GM23248 (cell line): ENCODE measurements around the gene FOXN3. TPM values are rescaled to one million over a fixed set of nuclear protein-coding genes. Genes with fewer than 3 reads are reported as not detected.

Source experiments
- DNase-seq: peaks from one replicate; pipeline ENCODE4 v3.0.0-alpha.2; 2015
- H2AFZ ChIP-seq: fragments of 200-600 bp; sonication (generic); 2 replicates; pipeline ENCODE4 v1.6.1; 2016; ENCODE audit warnings: antibody characterized with exemption
- H3F3A ChIP-seq: fragments of 200-600 bp; sonication (generic); 2 replicates; pipeline ENCODE4 v1.6.1; 2016; ENCODE audit warnings: mild to moderate bottlenecking, antibody characterized with exemption, mixed run types; ENCODE audit not compliant: insufficient read depth
- H3K27ac ChIP-seq: fragments of 200-600 bp; sonication (generic); 2 replicates; pipeline ENCODE4 v1.5.1; 2016; ENCODE audit warnings: mild to moderate bottlenecking
- H3K27me3 ChIP-seq: fragments of 200-600 bp; sonication (generic); replicated peaks from 2 replicates; pipeline ENCODE4 v1.6.1; 2016; ENCODE audit warnings: mild to moderate bottlenecking; ENCODE audit not compliant: insufficient read depth
- H3K36me3 ChIP-seq: fragments of 200-600 bp; sonication (generic); 2 replicates; pipeline ENCODE4 v1.6.1; 2016; ENCODE audit warnings: low read depth, mild to moderate bottlenecking
- H3K4me1 ChIP-seq: fragments of 200-600 bp; sonication (generic); 2 replicates; pipeline ENCODE4 v1.6.1; 2016; ENCODE audit warnings: mild to moderate bottlenecking; ENCODE audit not compliant: insufficient read depth
- H3K4me2 ChIP-seq: fragments of 200-600 bp; sonication (generic); one replicate; pipeline ENCODE4 v1.6.1; 2016; ENCODE audit warnings: mild to moderate bottlenecking; ENCODE audit not compliant: unreplicated experiment
- H3K4me3 ChIP-seq: fragments of 200-600 bp; sonication (generic); 2 replicates; pipeline ENCODE4 v1.5.1; 2016; ENCODE audit warnings: mild to moderate bottlenecking
- H3K79me2 ChIP-seq: fragments of 200-600 bp; sonication (generic); 2 replicates; pipeline ENCODE4 v1.6.1; 2016; ENCODE audit warnings: mild to moderate bottlenecking; ENCODE audit not compliant: insufficient read depth
- H3K9ac ChIP-seq: fragments of 200-600 bp; sonication (generic); 2 replicates; pipeline ENCODE4 v1.6.1; 2016; ENCODE audit warnings: mild to moderate bottlenecking
- H3K9me2 ChIP-seq: fragments of 200-600 bp; sonication (generic); 2 replicates; pipeline ENCODE4 v1.6.1; 2016; ENCODE audit warnings: mixed run types, mild to moderate bottlenecking, moderate library complexity; ENCODE audit not compliant: insufficient read depth
- H3K9me3 ChIP-seq: fragments of 200-600 bp; sonication (generic); one replicate; pipeline ENCODE4 v1.6.1; 2017; ENCODE audit warnings: low read depth
- H4K20me1 ChIP-seq: fragments of 200-600 bp; sonication (generic); 2 replicates; pipeline ENCODE4 v1.6.0; 2016; ENCODE audit not compliant: insufficient read depth
- EZH2 ChIP-seq: fragments of 200-600 bp; sonication (generic); IDR thresholded peaks from 2 replicates; pipeline ENCODE4 v1.6.1; 2018; ENCODE audit warnings: antibody characterized with exemption, mild to moderate bottlenecking; ENCODE audit not compliant: insufficient read depth, poor library complexity, severe bottlenecking
- EZH2phosphoT487 ChIP-seq: fragments of 200-600 bp; sonication (generic); IDR thresholded peaks from 2 replicates; pipeline ENCODE4 v1.6.1; 2018; ENCODE audit warnings: antibody characterized with exemption, moderate library complexity, mild to moderate bottlenecking, low read depth; ENCODE audit not compliant: insufficient read depth
- WGBS, 2 experiments: methylation state at CpG; one replicate each; pipeline ENCODE4 v1.1.6; 2015 to 2017; ENCODE audit warnings: low lambda C conversion rate in 2 of 2, low coverage in 1 of 2; ENCODE audit errors: missing lambda C conversion rate in 2 of 2; 5-methylcytosine and 5-hydroxymethylcytosine counted together
- in situ Hi-C: fragments of 300-500 bp; cut with MboI; formaldehyde crosslinking; loops from 2 replicates; pipeline ENCODE4 v1.15.0; 2020
- polyA plus RNA-seq: library from polyadenylated mRNA; unstranded; fragments of >200 nt; fragmentation: Nextera tagmentation; extraction: Ambion mirVana; gene quantifications from 2 replicates; pipeline ENCODE4 v1.2.1, GENCODE V29; 2016
- total RNA-seq: library from RNA; depleted of rRNA; stranded (reverse); fragments of >200 nt; shearing (Covaris generic); gene quantifications from 2 replicates; pipeline ENCODE4 v1.2.3, GENCODE V29; 2014

FOXN3 gene
- total and polyA plus RNA-seq, 2 experiments from 2014 or later = 18.6 to 19.0 TPM

DNA sequence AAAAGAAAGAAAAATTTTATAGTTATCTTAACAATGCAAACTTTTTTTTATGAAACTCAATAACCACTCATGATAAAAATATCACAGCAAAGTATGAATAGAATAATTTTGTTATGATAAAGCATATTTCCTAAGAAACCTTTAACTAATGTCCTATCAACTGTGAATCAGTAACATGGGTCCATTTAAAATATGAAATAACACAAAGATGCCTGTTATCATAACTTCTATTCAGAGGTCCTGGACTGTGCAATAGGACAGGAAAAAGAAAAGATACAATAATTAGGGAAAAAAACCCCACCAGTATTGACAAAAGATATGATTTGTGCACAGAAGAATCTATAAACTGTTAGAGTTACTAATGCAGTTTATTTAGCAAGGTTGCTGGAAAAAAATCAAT is 245.4 kb downstream of the FOXN3 start:
- in situ Hi-C loops = no loop called here
- peaks cover 7% of the 10 kb centered on the region; the same call in 1 of the 2 replicates for H3K4me1 ChIP-seq
- H4K20me1 ChIP-seq = no peaks in the 10 kb centered on the region

DNA sequence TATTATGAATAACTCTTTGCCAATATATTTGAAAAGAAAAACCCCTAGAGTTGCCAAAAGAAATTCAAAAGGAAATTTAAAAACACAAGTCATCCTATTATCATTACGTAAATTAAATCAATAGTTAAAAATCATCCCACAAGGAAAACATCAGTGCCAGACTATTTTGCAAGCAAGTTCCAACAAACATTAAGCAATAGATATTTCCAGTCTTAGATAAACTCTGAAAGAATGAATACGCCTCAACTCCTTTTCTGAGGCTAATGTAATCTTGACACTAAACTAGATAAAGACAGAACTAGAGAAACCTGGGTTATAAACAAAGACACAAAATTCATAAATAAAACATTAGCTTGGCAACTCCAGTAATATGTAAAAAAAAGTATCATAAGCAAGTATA is 245.9 kb downstream of the FOXN3 start:
- H3K4me3 ChIP-seq = no peak overlapping the region
- no peak overlapping the region for H3K4me2 ChIP-seq
- no peak overlapping the region for H3K9ac ChIP-seq
- H3K36me3 ChIP-seq = 0 out of 2 replicates have a peak, but pooled peaks cover 2% of the 10 kb centered on the region
- TF ChIP-seq EZH2 (no peak), EZH2phosphoT487 (no peak)
- H3F3A ChIP-seq = no peaks in the 10 kb centered on the region
- H3K4me1 ChIP-seq = peaks cover 7% of the 10 kb centered on the region; the same call in 1 of the 2 replicates
- H3K9me2 ChIP-seq = no peaks in the 10 kb centered on the region
- no peak overlapping the region for H3K27ac ChIP-seq
- peak; percentile 35 for DNase-seq
- H3K79me2 ChIP-seq = no peaks in the 10 kb centered on the region
- in situ Hi-C loops = no loop called here
- no peaks in the 10 kb centered on the region for H4K20me1 ChIP-seq
- H2AFZ ChIP-seq = no peak overlapping the region
- 61 to 75% methylated on average over 2 of the region's 2 CpGs for WGBS, 2 experiments
- H3K27me3 ChIP-seq = no peaks in the 10 kb centered on the region
- no peaks in the 10 kb centered on the region for H3K9me3 ChIP-seq

More for the DNA sequence above, 245.4 kb downstream of the FOXN3 start:
- TF ChIP-seq EZH2phosphoT487 (no peak), EZH2 (no peak)
- Histone ChIP-seq H3K9ac (no peak overlapping the region), H3K9me2 (no peaks in the 10 kb centered on the region), H3K27ac (no peak overlapping the region), H3F3A (no peaks in the 10 kb centered on the region), H2AFZ (no peak overlapping the region), H3K9me3 (no peaks in the 10 kb centered on the region), H3K4me3 (no peak overlapping the region), H3K36me3 (0 out of 2 replicates have a peak, but pooled peaks cover 2% of the 10 kb centered on the region), H3K27me3 (no peaks in the 10 kb centered on the region), H3K4me2 (no peak overlapping the region), H3K79me2 (no peaks in the 10 kb centered on the region)
- DNase-seq = no peak

DNA sequence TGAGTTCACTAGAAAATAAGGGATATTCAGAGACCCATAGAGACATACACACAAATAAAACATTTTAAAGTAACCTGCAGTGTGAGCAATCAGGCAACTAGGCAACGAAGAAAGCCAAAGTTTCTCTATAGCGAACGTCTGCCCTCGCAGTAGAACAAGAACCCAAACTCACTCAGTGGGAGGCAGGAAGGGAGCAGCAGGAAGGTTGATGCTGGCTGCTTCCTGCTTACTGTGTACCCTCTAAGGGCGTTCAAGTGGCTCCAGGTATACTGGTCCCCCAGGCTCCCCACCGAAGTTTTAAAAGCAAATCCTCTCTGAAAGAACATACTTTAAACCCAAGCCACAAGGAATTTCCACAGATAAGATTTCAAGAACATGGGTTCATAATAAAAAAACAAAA is 249.3 kb downstream of the FOXN3 start:
- H3K27ac ChIP-seq = no peak overlapping the region
- H3K4me2 ChIP-seq = no peak overlapping the region
- TF ChIP-seq EZH2phosphoT487 = no peak
- no peak for TF ChIP-seq EZH2
- H3K27me3 ChIP-seq = no peaks in the 10 kb centered on the region
- DNase-seq = no peak
- WGBS, 2 experiments = 95 to 97% methylated on average over 6 of the region's 6 CpGs
- H3K79me2 ChIP-seq = no peaks in the 10 kb centered on the region
- H3K36me3 ChIP-seq = 0 out of 2 replicates have a peak, but pooled peaks cover 2% of the 10 kb centered on the region
- H3K9ac ChIP-seq = no peak overlapping the region
- H3F3A ChIP-seq = no peaks in the 10 kb centered on the region
- H3K4me3 ChIP-seq = no peak overlapping the region
- H3K4me1 ChIP-seq = peaks cover 7% of the 10 kb centered on the region; the same call in 1 of the 2 replicates
- in situ Hi-C loops = no loop called here
- H4K20me1 ChIP-seq = no peaks in the 10 kb centered on the region
- no peaks in the 10 kb centered on the region for H3K9me2 ChIP-seq
- no peaks in the 10 kb centered on the region for H3K9me3 ChIP-seq
- no peak overlapping the region for H2AFZ ChIP-seq

DNA sequence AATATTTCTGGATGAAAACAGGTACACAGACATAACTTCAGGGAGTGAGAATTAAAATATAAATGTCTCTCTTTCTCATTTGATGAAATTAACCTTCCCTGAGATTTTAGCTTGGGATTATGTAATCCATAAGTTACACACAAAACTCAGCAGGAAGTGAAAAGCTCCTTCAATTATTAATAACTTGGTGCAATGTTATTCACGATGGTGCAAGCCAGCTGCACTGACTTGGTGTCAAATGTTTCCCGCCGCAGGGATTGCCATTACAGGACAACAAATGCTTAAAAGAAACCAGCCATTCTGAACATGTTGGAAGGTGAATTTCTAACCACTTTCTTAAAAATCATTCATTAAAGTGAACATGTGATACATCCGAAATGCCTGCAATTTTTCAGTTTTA is 250.4 kb downstream of the FOXN3 start:
- Histone ChIP-seq H3F3A (no peaks in the 10 kb centered on the region; the same call in 1 of the 2 replicates), H3K9me2 (no peaks in the 10 kb centered on the region), H3K27me3 (no peaks in the 10 kb centered on the region), H3K4me3 (no peak overlapping the region), H3K79me2 (no peaks in the 10 kb centered on the region), H3K4me2 (no peak overlapping the region), H4K20me1 (no peaks in the 10 kb centered on the region), H3K9ac (no peak overlapping the region), H3K4me1 (peaks cover 11% of the 10 kb centered on the region; the same call in 1 of the 2 replicates), H3K9me3 (no peaks in the 10 kb centered on the region), H3K36me3 (no peaks in the 10 kb centered on the region), H3K27ac (no peak overlapping the region), H2AFZ (no peak overlapping the region)
- TF ChIP-seq EZH2phosphoT487 (no peak), EZH2 (no peak)
- WGBS, 2 experiments = 95% methylated on average over 4 of the region's 4 CpGs
- in situ Hi-C loops = no loop called here
- no peak for DNase-seq
